HepG2 (cell line): ENCODE results near the gene NUDT3. TPM values are rescaled to one million over a fixed set of nuclear protein-coding genes. Genes with fewer than 3 reads are reported as not detected.

Source experiments
- AKAP8 ChIP-seq: sonication (generic); formaldehyde crosslinking; IDR thresholded peaks from 2 replicates; pipeline ENCODE4 v1.5.1; 2020; ENCODE audit warnings: mild to moderate bottlenecking, missing genetic modification reagents
- ELF1 ChIP-seq: sonication (generic); formaldehyde crosslinking; IDR thresholded peaks from 2 replicates; pipeline ENCODE4 v1.4.0; 2020; ENCODE audit warnings: missing genetic modification reagents
- HNF4G ChIP-seq, 2 experiments: sonication (generic) in 1 of 2; formaldehyde crosslinking in 1 of 2; IDR thresholded peaks; 2 replicates each; pipeline versions ENCODE4 v1.4.0 to v1.6.1; 2011 to 2020; ENCODE audit warnings: borderline replicate concordance in 2 of 2, low read depth in 2 of 2, mild to moderate bottlenecking in 2 of 2, low read length in 1 of 2, missing genetic modification reagents in 1 of 2, moderate library complexity in 1 of 2
- IRF1 ChIP-seq: sonication (generic); formaldehyde crosslinking; IDR thresholded peaks from 2 replicates; pipeline ENCODE4 v1.4.0; 2020; ENCODE audit warnings: low read depth, mild to moderate bottlenecking, missing genetic modification reagents
- KDM1A ChIP-seq: IDR thresholded peaks from 2 replicates; pipeline ENCODE4 v1.6.1; 2016; ENCODE audit warnings: missing compliant biosample characterization
- NR2C2 ChIP-seq: sonication (generic); formaldehyde crosslinking; IDR thresholded peaks from 2 replicates; pipeline ENCODE4 v1.4.0; 2020; ENCODE audit warnings: missing genetic modification reagents, mild to moderate bottlenecking, moderate library complexity, borderline replicate concordance
- PAWR ChIP-seq: sonication (generic); formaldehyde crosslinking; IDR thresholded peaks from 2 replicates; pipeline ENCODE4 v1.4.0; 2020; ENCODE audit warnings: missing genetic modification reagents, mild to moderate bottlenecking, borderline replicate concordance
- PITX1 ChIP-seq: sonication (generic); formaldehyde crosslinking; IDR thresholded peaks from 2 replicates; pipeline ENCODE4 v1.5.1; 2020; ENCODE audit warnings: mild to moderate bottlenecking, missing genetic modification reagents
- RARA ChIP-seq: IDR thresholded peaks from 2 replicates; pipeline ENCODE4 v1.6.1; 2016; ENCODE audit warnings: missing genetic modification reagents, missing compliant biosample characterization
- RXRA ChIP-seq: sonication (generic); formaldehyde crosslinking; IDR thresholded peaks from 2 replicates; pipeline ENCODE4 v1.5.1; 2020; ENCODE audit warnings: missing genetic modification reagents
- SOX13 ChIP-seq, 3 experiments: fragments of 450-650 bp in 1 of 3; sonication (generic) in 1 of 3; formaldehyde crosslinking in 1 of 3; IDR thresholded peaks in 2 of 3; conservative IDR thresholded peaks in 1 of 3; 2 replicates each; pipeline versions ENCODE4 v1.5.0 to v1.6.1; 2016 to 2020; ENCODE audit warnings: antibody characterized with exemption in 1 of 3, mild to moderate bottlenecking in 1 of 3, missing compliant biosample characterization in 1 of 3, missing genetic modification reagents in 1 of 3, moderate library complexity in 1 of 3
- SSRP1 ChIP-seq: IDR thresholded peaks from 2 replicates; pipeline ENCODE4 v1.6.1; 2016; ENCODE audit warnings: control low read depth
- TBL1XR1 ChIP-seq: fragments of 150-350 bp; IDR thresholded peaks from 2 replicates; pipeline ENCODE4 v1.6.1; 2014; ENCODE audit warnings: borderline replicate concordance, low read length; ENCODE audit not compliant: partially characterized antibody
- TEAD3 ChIP-seq: optimal IDR thresholded peaks from 2 replicates; pipeline ENCODE3; 2016; ENCODE audit warnings: borderline replicate concordance
- USF2 ChIP-seq, 2 experiments: sonication (generic) in 1 of 2; formaldehyde crosslinking in 1 of 2; IDR thresholded peaks; 2 replicates each; pipeline versions ENCODE4 v1.5.1 to v1.6.1; 2011 to 2020; ENCODE audit warnings: borderline replicate concordance in 1 of 2, low read depth in 1 of 2, low read length in 1 of 2, mild to moderate bottlenecking in 1 of 2, missing genetic modification reagents in 1 of 2, moderate library complexity in 1 of 2
- ZKSCAN1 ChIP-seq: fragments of 150-350 bp; IDR thresholded peaks from 2 replicates; pipeline ENCODE4 v1.6.1; 2014; ENCODE audit warnings: low read length
- ZNF263 ChIP-seq: sonication (generic); formaldehyde crosslinking; IDR thresholded peaks from 2 replicates; pipeline ENCODE4 v1.4.0; 2020; ENCODE audit warnings: missing genetic modification reagents
- ZNF292 ChIP-seq: sonication (generic); formaldehyde crosslinking; IDR thresholded peaks from 2 replicates; pipeline ENCODE4 v1.8.1; 2022; ENCODE audit warnings: mild to moderate bottlenecking, low read depth, missing genetic modification reagents, borderline replicate concordance
- ZNF335 ChIP-seq: sonication (generic); formaldehyde crosslinking; IDR thresholded peaks from 2 replicates; pipeline ENCODE4 v1.4.0; 2020; ENCODE audit warnings: missing genetic modification reagents
- ZNF33A ChIP-seq: sonication (generic); formaldehyde crosslinking; IDR thresholded peaks from 2 replicates; pipeline ENCODE4 v1.5.1; 2020; ENCODE audit warnings: missing genetic modification reagents, mild to moderate bottlenecking, moderate library complexity, borderline replicate concordance
- ZNF451 ChIP-seq: sonication (generic); formaldehyde crosslinking; IDR thresholded peaks from 2 replicates; pipeline ENCODE4 v1.5.0; 2020; ENCODE audit warnings: mild to moderate bottlenecking, missing genetic modification reagents
- ZNF614 ChIP-seq: IDR thresholded peaks from 2 replicates; pipeline ENCODE4 v1.6.1; 2018; ENCODE audit warnings: missing biosample characterization, missing genetic modification reagents, inconsistent platforms, borderline replicate concordance
- ZSCAN29 ChIP-seq: sonication (generic); formaldehyde crosslinking; conservative IDR thresholded peaks from 2 replicates; pipeline ENCODE4 v1.4.0; 2020; ENCODE audit warnings: mild to moderate bottlenecking, missing genetic modification reagents
- polyA plus RNA-seq, 8 experiments: library from polyadenylated mRNA; depleted of rRNA in 3 of 8; stranded (reverse) in 7 of 8; unstranded in 1 of 8; fragments of >200 nt; fragmentation: Illumina TruSeq in 4 of 8; extraction: Trizol in 4 of 8; gene quantifications; 2 replicates each; pipeline versions ENCODE4 v1.2.1 to v1.2.3, GENCODE V29; 2011 to 2016; ENCODE audit warnings: low read depth in 4 of 8, missing spikeins in 1 of 8, mixed read lengths in 1 of 8; ENCODE audit not compliant: insufficient read depth in 1 of 8
- total RNA-seq, 5 experiments: library from RNA; depleted of rRNA; stranded (reverse); fragments of >200 nt; fragmentation: Illumina TruSeq; extraction: Trizol; gene quantifications; 2 replicates each; pipeline ENCODE4 v1.2.3, GENCODE V29; 2016; ENCODE audit warnings: low read depth in 1 of 5
- TF ChIP-seq, protein P1 (sequence below): sonication (generic); formaldehyde crosslinking; IDR thresholded peaks from 2 replicates; pipeline ENCODE4 v1.4.0; 2020; ENCODE audit warnings: missing genetic modification reagents, borderline replicate concordance

The NUDT3 gene
- total and polyA plus RNA-seq, 2 of the 13 experiments (the other 11 are each of a cell fraction or from before 2014, with no cell fraction given), result 20.2 to 20.6 TPM

DNA sequence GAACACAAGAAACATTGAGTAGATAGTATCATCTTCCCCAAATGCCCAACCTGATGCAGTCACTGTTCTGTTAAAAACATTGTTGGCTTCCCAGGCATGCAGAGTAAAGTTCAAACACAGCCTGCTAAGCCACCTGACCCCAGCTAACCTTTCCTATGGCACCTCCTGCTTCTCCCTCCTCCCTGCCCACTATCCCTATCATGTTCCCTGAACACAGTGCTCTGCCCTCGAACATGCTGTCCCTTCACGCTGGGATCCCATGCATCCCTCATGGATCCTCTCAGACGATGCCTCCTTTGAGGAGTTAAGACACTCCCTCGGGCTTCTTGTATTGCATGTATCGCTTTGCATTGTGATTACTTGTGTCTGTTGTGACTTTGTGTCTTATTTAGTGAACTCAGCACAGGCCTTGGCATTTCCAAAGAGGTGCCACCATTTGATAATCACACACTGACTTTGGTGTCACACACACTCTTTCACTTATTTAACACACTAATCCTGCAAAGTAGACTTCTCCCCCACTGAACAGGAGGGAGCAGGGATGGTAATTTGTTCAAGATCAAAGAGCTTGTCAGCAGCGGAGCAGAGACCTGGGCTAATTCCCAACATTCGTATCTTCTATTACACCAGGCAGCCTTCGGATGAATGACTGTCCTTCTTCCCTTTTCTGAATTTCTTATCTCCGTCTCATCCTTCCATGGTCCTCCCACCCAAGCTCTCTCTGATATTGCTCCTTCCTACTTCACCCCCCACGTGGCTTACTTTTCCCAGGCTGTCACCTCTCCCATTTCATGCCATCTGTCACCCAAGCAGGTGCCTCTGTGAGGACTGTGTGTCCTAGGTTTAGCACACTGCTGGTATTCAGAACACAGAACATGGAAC, 115.3 kb downstream of the NUDT3 start (continued):
- TF ChIP-seq HNF4G (IDR thresholded peaks at IDR 0.05; ENCODE audit: borderline replicate concordance, low read depth, low read length) (peak; percentile 52; the same call in 1 of the 2 replicates), HNF4G (CRISPR knock-in tag; IDR thresholded peaks at IDR 0.05; ENCODE audit: borderline replicate concordance, low read depth) (peak; percentile 20; the same call in 1 of the 2 replicates), RARA (peak; percentile 88), ZNF335 (CRISPR knock-in tag) (0 out of 2 replicates have a peak, but pooled peaks have one; percentile 24), IRF1 (CRISPR knock-in tag) (no peak), RXRA (CRISPR knock-in tag) (peak; percentile 99), SSRP1 (CRISPR knock-in tag) (0 out of 2 replicates have a peak, but pooled peaks have one; percentile 8), KDM1A (CRISPR knock-in tag) (0 out of 2 replicates have a peak, but pooled peaks have one; percentile 47), ZKSCAN1 (peak; percentile 68; the same call in 1 of the 2 replicates), ZNF263 (CRISPR knock-in tag) (peak; percentile 100), TBL1XR1 (peak; percentile 34), TEAD3 (CRISPR knock-in tag) (peak; percentile 97), ELF1 (peak; percentile 32; the same call in 1 of the 2 replicates), USF2 (IDR thresholded peaks at IDR 0.05; ENCODE audit: low read depth, low read length) (0 out of 2 replicates have a peak, but pooled peaks have one; percentile 17), USF2 (CRISPR knock-in tag; IDR thresholded peaks at IDR 0.05; ENCODE audit: borderline replicate concordance) (no peak), PITX1 (CRISPR knock-in tag) (peak; percentile 80), ZNF614 (CRISPR knock-in tag) (0 out of 2 replicates have a peak, but pooled peaks have one; percentile 55), SOX13 (IDR thresholded peaks at IDR 0.05) (no peak), SOX13 (CRISPR knock-in tag; conservative IDR thresholded peaks at IDR 0.05 in 1 of 2, IDR thresholded peaks at IDR 0.05 in 1 of 2) (peak in 1 of 2 experiments; percentile 50; a peak in 1 of 4 replicates), ZSCAN29 (CRISPR knock-in tag) (no peak), AKAP8 (CRISPR knock-in tag) (0 out of 2 replicates have a peak, but pooled peaks have one; percentile 44), ZNF292 (CRISPR knock-in tag) (peak; percentile 66; the same call in 1 of the 2 replicates), NR2C2 (CRISPR knock-in tag) (peak; percentile 31; the same call in 1 of the 2 replicates), ZNF451 (no peak), ZNF33A (CRISPR knock-in tag) (no peak), PAWR (no peak)
- TF ChIP-seq, protein P1, sequence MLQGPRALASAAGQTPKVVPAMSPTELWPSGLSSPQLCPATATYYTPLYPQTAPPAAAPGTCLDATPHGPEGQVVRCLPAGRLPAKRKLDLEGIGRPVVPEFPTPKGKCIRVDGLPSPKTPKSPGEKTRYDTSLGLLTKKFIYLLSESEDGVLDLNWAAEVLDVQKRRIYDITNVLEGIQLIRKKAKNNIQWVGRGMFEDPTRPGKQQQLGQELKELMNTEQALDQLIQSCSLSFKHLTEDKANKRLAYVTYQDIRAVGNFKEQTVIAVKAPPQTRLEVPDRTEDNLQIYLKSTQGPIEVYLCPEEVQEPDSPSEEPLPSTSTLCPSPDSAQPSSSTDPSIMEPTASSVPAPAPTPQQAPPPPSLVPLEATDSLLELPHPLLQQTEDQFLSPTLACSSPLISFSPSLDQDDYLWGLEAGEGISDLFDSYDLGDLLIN (CRISPR knock-in tag), result no peak
